DMS153 treated with DMSO at 0.1 percent for 48 hours (cell line): ENCODE measurements around the gene HSD17B2.

Experiments
- DNase-seq: peaks from one replicate; lab custom pipeline; 2025; ENCODE audit not compliant: unreplicated experiment; lab: John Stamatoyannopoulos, UW

The HSD17B2 gene

GRCh38 chr16:82047374-82047773 lies 12.3 kb downstream of the HSD17B2 start:
- DNase-seq, result no peak

GRCh38 chr16:82047787-82048186 lies 12.7 kb downstream of the HSD17B2 start:
- DNase-seq, result no peak

- DNase-seq, result no peak
Observed at GRCh38 chr16:82049484-82049883, 14.4 kb downstream of the HSD17B2 start.

GRCh38 chr16:82050506-82050905 lies 15.5 kb downstream of the HSD17B2 start:
- DNase-seq, result no peak

GRCh38 chr16:82050909-82051357 lies 15.9 kb downstream of the HSD17B2 start:
- no peak for DNase-seq

- DNase-seq, result no peak
Observed at GRCh38 chr16:82051656-82052055, 16.6 kb downstream of the HSD17B2 start.

- DNase-seq, result no peak
Observed at GRCh38 chr16:82055117-82055516, 20.1 kb downstream of the HSD17B2 start.

- DNase-seq, result no peak
Observed at GRCh38 chr16:82055728-82056549, 20.9 kb downstream of the HSD17B2 start.

GRCh38 chr16:82056550-82056896 lies 21.5 kb downstream of the HSD17B2 start:
- no peak for DNase-seq

GRCh38 chr16:82059161-82059982 lies 24.3 kb downstream of the HSD17B2 start:
- DNase-seq, result no peak

GRCh38 chr16:82059983-82060421 lies 24.9 kb downstream of the HSD17B2 start:
- no peak for DNase-seq

GRCh38 chr16:82061861-82062525 lies 26.9 kb downstream of the HSD17B2 start:
- no peak for DNase-seq

- no peak for DNase-seq
Observed at GRCh38 chr16:82062645-82063058, 27.6 kb downstream of the HSD17B2 start.

GRCh38 chr16:82063456-82064082 lies 28.5 kb downstream of the HSD17B2 start:
- no peak for DNase-seq

- no peak for DNase-seq
Observed at GRCh38 chr16:82067042-82067803, 32.2 kb downstream of the HSD17B2 start.

- no peak for DNase-seq
Observed at GRCh38 chr16:82067804-82068325, 32.8 kb downstream of the HSD17B2 start.

- no peak for DNase-seq
Observed at GRCh38 chr16:82070656-82071369, 35.8 kb downstream of the HSD17B2 start.

GRCh38 chr16:82071421-82071820 lies 36.4 kb downstream of the HSD17B2 start:
- DNase-seq, result no peak

GRCh38 chr16:82072313-82072712 lies 37.3 kb downstream of the HSD17B2 start:
- DNase-seq, result no peak
